HepG2 (cell line): ENCODE results near the gene PRKCZ. TPM values are rescaled to one million over a fixed set of nuclear protein-coding genes. Genes with fewer than 3 reads are reported as not detected.

Experiments used
- ATAC-seq: fragments of 200-7000 bp; cut with Tn5 transposase; 3 replicates; pipeline ENCODE4 v1.9.1; 2020; ENCODE audit warnings: mild to moderate bottlenecking, moderate library complexity
- BruUV-seq: library from RNA; stranded (reverse); fragments of 400-500 nt; replicated peaks from 2 replicates; lab custom pipeline; 2021; lab: Mats Ljungman, UMichigan
- CTCF ChIA-PET: fragments of 300-600 bp; formaldehyde crosslinking; extraction: SDS; loops from one replicate; lab custom pipeline; 2021; ENCODE audit warnings: low total read pairs, inconsistent platforms, low intra/inter-chr PET ratio; lab: Yijun Ruan, JAX
- POLR2A ChIA-PET: fragments of 350-600 bp; sonication (Branson Sonifier 250); formaldehyde crosslinking; loops from one replicate; lab custom pipeline; 2020; ENCODE audit warnings: antibody characterized with exemption, inconsistent platforms; lab: Yijun Ruan, JAX
- DNase-seq: peaks from one replicate; pipeline ENCODE4 v3.0.0-alpha.2; 2015; ENCODE audit warnings: low spot score
- FAIRE-seq: peaks from 3 replicates; lab custom pipeline; 2011; peaks lifted over from hg19 to GRCh38; lab: Jason Lieb, UNC
- H2AFZ ChIP-seq: one replicate; pipeline ENCODE4 v1.6.1; 2011; ENCODE audit warnings: low read length, inconsistent platforms
- H3K27ac ChIP-seq: fragments of 300-600 bp; 3 replicates; pipeline ENCODE4 v1.8.0; 2011; ENCODE audit warnings: mixed run types, mild to moderate bottlenecking, mixed read lengths, low read length, inconsistent platforms; ENCODE audit not compliant: insufficient read depth; ENCODE audit errors: extremely low read length
- H3K27me3 ChIP-seq, 2 experiments: fragments of 200-600 bp in 1 of 2; 2 replicates in 1 of 2; 3 replicates in 1 of 2; pipeline versions ENCODE4 v1.6.0 to v1.8.0; 2011; ENCODE audit warnings: low read length in 2 of 2, mild to moderate bottlenecking in 2 of 2, moderate library complexity in 2 of 2, inconsistent platforms in 1 of 2; ENCODE audit not compliant: insufficient read depth in 2 of 2, control insufficient read depth in 1 of 2
- H3K36me3 ChIP-seq, 2 experiments: fragments of 200-600 bp in 1 of 2; replicated peaks in 1 of 2; 2 replicates in 1 of 2; 3 replicates in 1 of 2; pipeline versions ENCODE4 v1.5.1 to v1.8.0; 2011; ENCODE audit warnings: low read length in 2 of 2, inconsistent platforms in 1 of 2; ENCODE audit not compliant: insufficient read depth in 2 of 2, control insufficient read depth in 1 of 2
- H3K4me1 ChIP-seq: 2 replicates; pipeline ENCODE4 v1.5.1; 2012; ENCODE audit warnings: low read length, inconsistent platforms; ENCODE audit not compliant: insufficient read depth
- H3K4me2 ChIP-seq: 2 replicates; pipeline ENCODE4 v1.6.0; 2011; ENCODE audit warnings: low read depth, low read length, inconsistent platforms
- H3K4me3 ChIP-seq, 3 experiments: fragments of 200-600 bp in 1 of 3; sonication (generic), shearing (Covaris generic) in 1 of 3; replicated peaks in 1 of 3; 2 replicates each; pipeline ENCODE4 v1.5.1; 2011 to 2016; ENCODE audit warnings: low read length in 3 of 3, inconsistent platforms in 2 of 3, low read depth in 2 of 3, mild to moderate bottlenecking in 2 of 3, control low read depth in 1 of 3, mixed read lengths in 1 of 3; ENCODE audit not compliant: insufficient read depth in 1 of 3
- H3K79me2 ChIP-seq: one replicate; pipeline ENCODE4 v1.6.1; 2011; ENCODE audit warnings: low read length, inconsistent platforms; ENCODE audit not compliant: insufficient read depth
- H3K9ac ChIP-seq: 2 replicates; pipeline ENCODE4 v1.6.0; 2011; ENCODE audit warnings: mild to moderate bottlenecking, low read depth, low read length, inconsistent platforms; ENCODE audit not compliant: insufficient read depth
- H3K9me3 ChIP-seq: 2 replicates; pipeline ENCODE4 v1.5.1; 2012; ENCODE audit warnings: mild to moderate bottlenecking, low read length
- H4K20me1 ChIP-seq: 2 replicates; pipeline ENCODE4 v1.6.0; 2011; ENCODE audit warnings: inconsistent platforms, mild to moderate bottlenecking, low read length, moderate library complexity; ENCODE audit not compliant: insufficient read depth
- E2F2 ChIP-seq: sonication (generic); formaldehyde crosslinking; IDR thresholded peaks from 2 replicates; pipeline ENCODE4 v1.4.0; 2020; ENCODE audit warnings: missing genetic modification reagents, borderline replicate concordance
- GTF3A ChIP-seq: sonication (generic); formaldehyde crosslinking; conservative IDR thresholded peaks from 2 replicates; pipeline ENCODE4 v1.4.0; 2020; ENCODE audit warnings: mild to moderate bottlenecking, missing genetic modification reagents
- KDM5B ChIP-seq: sonication (generic); formaldehyde crosslinking; IDR thresholded peaks from 2 replicates; pipeline ENCODE4 v1.4.0; 2020; ENCODE audit warnings: missing genetic modification reagents, mild to moderate bottlenecking, borderline replicate concordance
- MED8 ChIP-seq: sonication (generic); formaldehyde crosslinking; IDR thresholded peaks from 2 replicates; pipeline ENCODE4 v1.8.1; 2023; ENCODE audit warnings: mild to moderate bottlenecking, missing genetic modification reagents; ENCODE audit not compliant: insufficient replicate concordance
- RARG ChIP-seq: sonication (generic); formaldehyde crosslinking; IDR thresholded peaks from 2 replicates; pipeline ENCODE4 v1.4.0; 2020; ENCODE audit warnings: low read depth, mild to moderate bottlenecking, missing genetic modification reagents
- TCF7L2 ChIP-seq: IDR thresholded peaks from 2 replicates; pipeline ENCODE4 v1.6.1; 2011; ENCODE audit warnings: mild to moderate bottlenecking, low read depth, low read length, moderate library complexity
- ZBTB1 ChIP-seq: sonication (generic); formaldehyde crosslinking; IDR thresholded peaks from 2 replicates; pipeline ENCODE4 v1.4.0; 2020; ENCODE audit warnings: missing genetic modification reagents, borderline replicate concordance
- ZNF496 ChIP-seq: sonication (generic); formaldehyde crosslinking; IDR thresholded peaks from 2 replicates; pipeline ENCODE4 v1.8.1; 2023; ENCODE audit warnings: mild to moderate bottlenecking, moderate library complexity, missing genetic modification reagents; ENCODE audit not compliant: insufficient replicate concordance
- ZNF652 ChIP-seq: IDR thresholded peaks from 2 replicates; pipeline ENCODE4 v1.6.1; 2016; ENCODE audit warnings: low read depth, borderline replicate concordance
- WGBS: methylation state at CpG from one replicate; pipeline ENCODE4 v1.1.6; 2017; ENCODE audit warnings: low lambda C conversion rate; 5-methylcytosine and 5-hydroxymethylcytosine counted together
- in situ Hi-C: cut with HindIII; loops from 2 replicates; pipeline ENCODE4 v1.10.0; 2017; ENCODE audit warnings: low pct_unique_long_range_greater_than_20kb; ENCODE audit not compliant: extremely low pct_ligation_motif_present
- intact Hi-C: fragments of 100-400 bp; cut with micrococcal nuclease; formaldehyde crosslinking; loops from one replicate; pipeline ENCODE4 v1.10.0; 2022; ENCODE audit not compliant: unreplicated experiment
- polyA plus RNA-seq, 8 experiments: library from polyadenylated mRNA; depleted of rRNA in 3 of 8; stranded (reverse) in 7 of 8; unstranded in 1 of 8; fragments of >200 nt; fragmentation: Illumina TruSeq in 4 of 8; extraction: Trizol in 4 of 8; gene quantifications; 2 replicates each; pipeline versions ENCODE4 v1.2.1 to v1.2.3, GENCODE V29; 2011 to 2016; ENCODE audit warnings: low read depth in 4 of 8, missing spikeins in 1 of 8, mixed read lengths in 1 of 8; ENCODE audit not compliant: insufficient read depth in 1 of 8
- total RNA-seq, 5 experiments: library from RNA; depleted of rRNA; stranded (reverse); fragments of >200 nt; fragmentation: Illumina TruSeq; extraction: Trizol; gene quantifications; 2 replicates each; pipeline ENCODE4 v1.2.3, GENCODE V29; 2016; ENCODE audit warnings: low read depth in 1 of 5
- TF ChIP-seq, protein P1 (sequence below): sonication (generic); formaldehyde crosslinking; IDR thresholded peaks from 2 replicates; pipeline ENCODE4 v1.5.0; 2020; ENCODE audit warnings: missing genetic modification reagents
- TF ChIP-seq, protein P2 (sequence below): sonication (generic); formaldehyde crosslinking; IDR thresholded peaks from 2 replicates; pipeline ENCODE4 v1.4.0; 2020; ENCODE audit warnings: missing genetic modification reagents

Gene PRKCZ
- total and polyA plus RNA-seq, 2 of the 13 experiments (the other 11 are each of a cell fraction or from before 2014, with no cell fraction given), result 34.7 to 85.2 TPM

GRCh38 chr1:2032737-2033136 lies 17.5 kb upstream of the PRKCZ start (continued):
- TF ChIP-seq RARG (CRISPR knock-in tag) (no peak), ZNF652 (CRISPR knock-in tag) (no peak)
- TF ChIP-seq, all 625 proteins: peak for 0

- Histone ChIP-seq H4K20me1 (no peaks in the 10 kb centered on the region), H3K79me2 (no peaks in the 10 kb centered on the region), H3K9ac (no peak overlapping the region), H2AFZ (no peak overlapping the region), H3K27me3 (peaks cover 31 to 72% of the 10 kb centered on the region in 2 experiments), H3K9me3 (no peaks in the 10 kb centered on the region), H3K36me3 (no peaks in the 10 kb centered on the region), H3K4me1 (peaks cover 16% of the 10 kb centered on the region; the same call in 1 of the 2 replicates), H3K27ac (no peak overlapping the region), H3K4me3 (no peak overlapping the region), H3K4me2 (no peak overlapping the region)
- 17% methylated on average over 4 of the region's 13 CpGs for WGBS
- ATAC-seq (no peak), FAIRE-seq (no peak), DNase-seq (no peak)
- ChIA-PET POLR2A (no interaction called here), CTCF (no interaction called here)
- no peak for TF ChIP-seq KDM5B (CRISPR knock-in tag)
- TF ChIP-seq, protein P1, sequence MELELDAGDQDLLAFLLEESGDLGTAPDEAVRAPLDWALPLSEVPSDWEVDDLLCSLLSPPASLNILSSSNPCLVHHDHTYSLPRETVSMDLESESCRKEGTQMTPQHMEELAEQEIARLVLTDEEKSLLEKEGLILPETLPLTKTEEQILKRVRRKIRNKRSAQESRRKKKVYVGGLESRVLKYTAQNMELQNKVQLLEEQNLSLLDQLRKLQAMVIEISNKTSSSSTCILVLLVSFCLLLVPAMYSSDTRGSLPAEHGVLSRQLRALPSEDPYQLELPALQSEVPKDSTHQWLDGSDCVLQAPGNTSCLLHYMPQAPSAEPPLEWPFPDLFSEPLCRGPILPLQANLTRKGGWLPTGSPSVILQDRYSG, result no peak
- no TSS peak for BruUV-seq
- intact Hi-C loops (no loop called here), in situ Hi-C loops (no loop called here)
Observed at GRCh38 chr1:2033165-2033564, 17.0 kb upstream of the PRKCZ start.

GRCh38 chr1:2036287-2036686 lies 13.9 kb upstream of the PRKCZ start:
- in situ Hi-C loops (no loop called here), intact Hi-C loops (no loop called here)
- H3K4me2 ChIP-seq, result no peak overlapping the region
- no peak overlapping the region for H3K9ac ChIP-seq
- 29% methylated on average over 13 of the region's 15 CpGs for WGBS
- peaks cover 10% of the 10 kb centered on the region; the same call in 1 of the 2 replicates for H3K4me1 ChIP-seq
- peaks cover 28 to 72% of the 10 kb centered on the region in 2 experiments for H3K27me3 ChIP-seq
- no peak overlapping the region for H3K4me3 ChIP-seq
- FAIRE-seq, result no peak
- no peaks in the 10 kb centered on the region for H4K20me1 ChIP-seq
- no peaks in the 10 kb centered on the region for H3K36me3 ChIP-seq
- TF ChIP-seq E2F2 (CRISPR knock-in tag) (no peak), TCF7L2 (no peak), MED8 (CRISPR knock-in tag) (no peak), ZBTB1 (CRISPR knock-in tag) (no peak), GTF3A (no peak), ZNF496 (CRISPR knock-in tag) (no peak)
- TF ChIP-seq, protein P2, sequence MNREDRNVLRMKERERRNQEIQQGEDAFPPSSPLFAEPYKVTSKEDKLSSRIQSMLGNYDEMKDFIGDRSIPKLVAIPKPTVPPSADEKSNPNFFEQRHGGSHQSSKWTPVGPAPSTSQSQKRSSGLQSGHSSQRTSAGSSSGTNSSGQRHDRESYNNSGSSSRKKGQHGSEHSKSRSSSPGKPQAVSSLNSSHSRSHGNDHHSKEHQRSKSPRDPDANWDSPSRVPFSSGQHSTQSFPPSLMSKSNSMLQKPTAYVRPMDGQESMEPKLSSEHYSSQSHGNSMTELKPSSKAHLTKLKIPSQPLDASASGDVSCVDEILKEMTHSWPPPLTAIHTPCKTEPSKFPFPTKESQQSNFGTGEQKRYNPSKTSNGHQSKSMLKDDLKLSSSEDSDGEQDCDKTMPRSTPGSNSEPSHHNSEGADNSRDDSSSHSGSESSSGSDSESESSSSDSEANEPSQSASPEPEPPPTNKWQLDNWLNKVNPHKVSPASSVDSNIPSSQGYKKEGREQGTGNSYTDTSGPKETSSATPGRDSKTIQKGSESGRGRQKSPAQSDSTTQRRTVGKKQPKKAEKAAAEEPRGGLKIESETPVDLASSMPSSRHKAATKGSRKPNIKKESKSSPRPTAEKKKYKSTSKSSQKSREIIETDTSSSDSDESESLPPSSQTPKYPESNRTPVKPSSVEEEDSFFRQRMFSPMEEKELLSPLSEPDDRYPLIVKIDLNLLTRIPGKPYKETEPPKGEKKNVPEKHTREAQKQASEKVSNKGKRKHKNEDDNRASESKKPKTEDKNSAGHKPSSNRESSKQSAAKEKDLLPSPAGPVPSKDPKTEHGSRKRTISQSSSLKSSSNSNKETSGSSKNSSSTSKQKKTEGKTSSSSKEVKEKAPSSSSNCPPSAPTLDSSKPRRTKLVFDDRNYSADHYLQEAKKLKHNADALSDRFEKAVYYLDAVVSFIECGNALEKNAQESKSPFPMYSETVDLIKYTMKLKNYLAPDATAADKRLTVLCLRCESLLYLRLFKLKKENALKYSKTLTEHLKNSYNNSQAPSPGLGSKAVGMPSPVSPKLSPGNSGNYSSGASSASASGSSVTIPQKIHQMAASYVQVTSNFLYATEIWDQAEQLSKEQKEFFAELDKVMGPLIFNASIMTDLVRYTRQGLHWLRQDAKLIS (CRISPR knock-in tag), result no peak
- DNase-seq, result no peak
- no peaks in the 10 kb centered on the region for H3K79me2 ChIP-seq
- no peak overlapping the region for H3K27ac ChIP-seq
- no peaks in the 10 kb centered on the region for H3K9me3 ChIP-seq
- POLR2A ChIA-PET, result no interaction called here
- CTCF ChIA-PET, result no interaction called here
- no TSS peak for BruUV-seq
- H2AFZ ChIP-seq, result no peak overlapping the region
- no peak for ATAC-seq
